HEK293 (cell line): ENCODE data around the gene BCOR.

ENCODE experiments used
- CTCF ChIA-PET: fragments of 350-600 bp; formaldehyde crosslinking; extraction: SDS; loops from one replicate; lab custom pipeline; 2021; ENCODE audit warnings: antibody characterized with exemption; lab: Yijun Ruan, JAX
- POLR2A ChIA-PET: fragments of 300-600 bp; formaldehyde crosslinking; extraction: SDS; loops from one replicate; lab custom pipeline; 2020; ENCODE audit warnings: antibody characterized with exemption, inconsistent platforms; lab: Yijun Ruan, JAX
- H3K27ac ChIP-seq: fragments of 200-500 bp; sonication (Bioruptor generic); 2 replicates; pipeline ENCODE4 v1.5.1; 2014; ENCODE audit warnings: low read depth, low read length, control low read depth, inconsistent platforms; ENCODE audit errors: extremely low read depth
- H3K36me3 ChIP-seq, 2 experiments: fragments of 200-500 bp in 1 of 2; sonication (Bioruptor generic) in 1 of 2; 1 replicate in 1 of 2; 2 replicates in 1 of 2; pipeline ENCODE4 v1.5.1; 2014 to 2017; ENCODE audit warnings: inconsistent platforms in 2 of 2, low read length in 2 of 2; ENCODE audit not compliant: control insufficient read depth in 2 of 2, insufficient read depth in 1 of 2
- H3K4me1 ChIP-seq: fragments of 200-500 bp; sonication (Bioruptor generic); 2 replicates; pipeline ENCODE4 v1.5.1; 2014; ENCODE audit warnings: mild to moderate bottlenecking, low read length, inconsistent platforms; ENCODE audit not compliant: control insufficient read depth, insufficient read depth
- H3K4me3 ChIP-seq: 2 replicates; pipeline ENCODE4 v1.5.1; 2011; ENCODE audit warnings: low read depth, mild to moderate bottlenecking, control low read depth, low read length, moderate library complexity
- H3K9me3 ChIP-seq: fragments of 200-500 bp; sonication (Bioruptor generic); 2 replicates; pipeline ENCODE4 v1.5.1; 2014; ENCODE audit warnings: low read depth, low read length, inconsistent platforms; ENCODE audit not compliant: control insufficient read depth, insufficient read depth
- CTCF ChIP-seq: fragments of 450-650 bp; formaldehyde crosslinking; IDR thresholded peaks from 2 replicates; pipeline ENCODE4 v1.5.1; 2016; ENCODE audit warnings: missing biosample characterization, missing genetic modification characterization
- HIC1 ChIP-seq: fragments of 450-650 bp; formaldehyde crosslinking; IDR thresholded peaks from 2 replicates; pipeline ENCODE4 v1.5.1; 2016; ENCODE audit warnings: missing biosample characterization, missing genetic modification characterization
- KLF1 ChIP-seq: fragments of 450-650 bp; formaldehyde crosslinking; IDR thresholded peaks from 2 replicates; pipeline ENCODE4 v1.5.1; 2016; ENCODE audit warnings: missing biosample characterization, missing genetic modification characterization
- KLF10 ChIP-seq: fragments of 450-650 bp; IDR thresholded peaks from 2 replicates; pipeline ENCODE4 v1.5.1; 2018; ENCODE audit warnings: missing biosample characterization, mild to moderate bottlenecking, missing genetic modification characterization
- KLF7 ChIP-seq: fragments of 450-650 bp; formaldehyde crosslinking; IDR thresholded peaks from 2 replicates; pipeline ENCODE4 v1.5.1; 2016; ENCODE audit warnings: missing biosample characterization, missing genetic modification characterization, borderline replicate concordance
- PRDM6 ChIP-seq: fragments of 450-650 bp; formaldehyde crosslinking; IDR thresholded peaks from 2 replicates; pipeline ENCODE4 v1.5.1; 2017; ENCODE audit warnings: missing biosample characterization, missing genetic modification characterization
- TRIM28 ChIP-seq: IDR thresholded peaks from 2 replicates; pipeline ENCODE4 v1.6.1; 2011; ENCODE audit warnings: low read length, control low read depth, borderline replicate concordance
- YY2 ChIP-seq: fragments of 450-650 bp; formaldehyde crosslinking; IDR thresholded peaks from 2 replicates; pipeline ENCODE4 v1.5.1; 2016; ENCODE audit warnings: missing biosample characterization, missing genetic modification characterization
- ZBTB17 ChIP-seq: fragments of 450-650 bp; formaldehyde crosslinking; IDR thresholded peaks from 2 replicates; pipeline ENCODE4 v1.5.1; 2016; ENCODE audit warnings: missing biosample characterization, missing genetic modification characterization
- ZEB2 ChIP-seq: fragments of 450-650 bp; formaldehyde crosslinking; IDR thresholded peaks from 2 replicates; pipeline ENCODE4 v1.5.1; 2016; ENCODE audit warnings: missing biosample characterization, missing genetic modification characterization
- ZNF10 ChIP-seq: fragments of 450-650 bp; formaldehyde crosslinking; IDR thresholded peaks from 2 replicates; pipeline ENCODE4 v1.5.1; 2017; ENCODE audit warnings: missing biosample characterization, missing genetic modification characterization
- ZNF121 ChIP-seq: fragments of 450-650 bp; formaldehyde crosslinking; IDR thresholded peaks from 2 replicates; pipeline ENCODE4 v1.5.1; 2016; ENCODE audit warnings: missing biosample characterization, missing genetic modification characterization
- ZNF146 ChIP-seq: fragments of 450-650 bp; formaldehyde crosslinking; IDR thresholded peaks from 2 replicates; pipeline ENCODE4 v1.5.1; 2016; ENCODE audit warnings: missing biosample characterization, missing genetic modification characterization
- ZNF184 ChIP-seq: fragments of 450-650 bp; IDR thresholded peaks from 2 replicates; pipeline ENCODE4 v1.5.1; 2018; ENCODE audit warnings: missing biosample characterization, mild to moderate bottlenecking, missing genetic modification characterization
- ZNF221 ChIP-seq: fragments of 450-650 bp; formaldehyde crosslinking; IDR thresholded peaks from 2 replicates; pipeline ENCODE4 v1.5.1; 2017; ENCODE audit warnings: missing biosample characterization, missing genetic modification characterization, borderline replicate concordance
- ZNF354C ChIP-seq: fragments of 450-650 bp; formaldehyde crosslinking; IDR thresholded peaks from 2 replicates; pipeline ENCODE4 v1.5.1; 2016; ENCODE audit warnings: missing biosample characterization, missing genetic modification characterization, low read depth, borderline replicate concordance
- ZNF366 ChIP-seq: fragments of 450-650 bp; formaldehyde crosslinking; conservative IDR thresholded peaks from 2 replicates; pipeline ENCODE4 v1.5.1; 2016; ENCODE audit warnings: missing biosample characterization, missing genetic modification characterization
- ZNF404 ChIP-seq: fragments of 450-650 bp; formaldehyde crosslinking; IDR thresholded peaks from 2 replicates; pipeline ENCODE4 v1.5.1; 2017; ENCODE audit warnings: missing biosample characterization, missing genetic modification characterization
- ZNF423 ChIP-seq: fragments of 450-650 bp; formaldehyde crosslinking; IDR thresholded peaks from 2 replicates; pipeline ENCODE4 v1.5.1; 2016; ENCODE audit warnings: missing biosample characterization, missing genetic modification characterization
- ZNF510 ChIP-seq: fragments of 450-650 bp; formaldehyde crosslinking; IDR thresholded peaks from 2 replicates; pipeline ENCODE4 v1.5.1; 2018; ENCODE audit warnings: mild to moderate bottlenecking, missing genetic modification characterization, missing biosample characterization; ENCODE audit not compliant: insufficient replicate concordance
- ZNF521 ChIP-seq: fragments of 450-650 bp; formaldehyde crosslinking; IDR thresholded peaks from 2 replicates; pipeline ENCODE4 v1.5.1; 2017; ENCODE audit warnings: missing biosample characterization, mild to moderate bottlenecking, missing genetic modification characterization
- ZNF544 ChIP-seq: fragments of 450-650 bp; formaldehyde crosslinking; IDR thresholded peaks from 2 replicates; pipeline ENCODE4 v1.5.0; 2017; ENCODE audit warnings: missing biosample characterization, missing genetic modification characterization
- ZNF548 ChIP-seq: fragments of 450-650 bp; formaldehyde crosslinking; IDR thresholded peaks from 2 replicates; pipeline ENCODE4 v1.5.1; 2016; ENCODE audit warnings: missing biosample characterization, missing genetic modification characterization
- ZNF645 ChIP-seq: fragments of 450-650 bp; formaldehyde crosslinking; IDR thresholded peaks from 2 replicates; pipeline ENCODE4; 2016; ENCODE audit warnings: missing biosample characterization, missing genetic modification characterization
- ZNF677 ChIP-seq: fragments of 450-650 bp; IDR thresholded peaks from 2 replicates; pipeline ENCODE4 v1.5.0; 2018; ENCODE audit warnings: missing biosample characterization, mild to moderate bottlenecking, missing genetic modification characterization, moderate library complexity
- ZNF785 ChIP-seq: fragments of 450-650 bp; formaldehyde crosslinking; IDR thresholded peaks from 2 replicates; pipeline ENCODE4 v1.5.1; 2016; ENCODE audit warnings: missing biosample characterization, missing genetic modification characterization

The BCOR gene

GRCh38 chrX:40063555-40063954, 34.2 kb downstream of the BCOR start:
- Histone ChIP-seq H3K9me3 (no peaks in the 10 kb centered on the region), H3K4me1 (no peaks in the 10 kb centered on the region), H3K4me3 (no peak overlapping the region), H3K27ac (no peak overlapping the region), H3K36me3 (peaks cover 3 to 100% of the 10 kb centered on the region in 2 experiments; a peak in 2 of 3 replicates)
- CTCF ChIA-PET = no interaction called here
- POLR2A ChIA-PET = no interaction called here
- TF ChIP-seq ZNF423 (tag by site-specific recombination) (no peak), KLF10 (no peak), ZNF354C (tag by site-specific recombination) (no peak), ZNF184 (tag by site-specific recombination) (no peak), ZNF544 (tag by site-specific recombination) (no peak), ZNF221 (tag by site-specific recombination) (no peak), ZNF645 (no peak), ZNF510 (tag by site-specific recombination) (no peak), ZNF521 (tag by site-specific recombination) (no peak), PRDM6 (no peak), ZEB2 (tag by site-specific recombination) (no peak), CTCF (tag by site-specific recombination) (no peak), TRIM28 (no peak), KLF1 (no peak), YY2 (no peak), ZNF10 (no peak), ZNF548 (tag by site-specific recombination) (no peak), HIC1 (tag by site-specific recombination) (no peak), ZNF404 (tag by site-specific recombination) (no peak)

- Histone ChIP-seq H3K4me1 (no peaks in the 10 kb centered on the region), H3K4me3 (no peak overlapping the region), H3K27ac (no peak overlapping the region), H3K9me3 (no peaks in the 10 kb centered on the region), H3K36me3 (peaks cover 3 to 100% of the 10 kb centered on the region in 2 experiments; a peak in 2 of 3 replicates)
- ChIA-PET POLR2A (no interaction called here), CTCF (no interaction called here)
- TF ChIP-seq ZBTB17 (tag by site-specific recombination) (no peak), ZNF677 (tag by site-specific recombination) (no peak), ZNF121 (tag by site-specific recombination) (no peak), ZNF146 (tag by site-specific recombination) (no peak), ZNF366 (tag by site-specific recombination) (no peak), KLF7 (no peak), ZNF785 (tag by site-specific recombination) (no peak)
Measured at GRCh38 chrX:40062525-40063155, 35.1 kb downstream of the BCOR start.
